ENCODE measurements around the gene MBD2. TPM values are rescaled to one million over a fixed set of nuclear protein-coding genes. Genes with fewer than 3 reads are reported as not detected.
A peak's percentile ranks its signal among the peaks of the same experiment; 100 is the strongest.

Gene MBD2
- total and polyA plus RNA-seq, 8 donors = 62.3 to 89.6 (median 76.3) TPM

- Histone ChIP-seq H3K4me3 (no peak overlapping the region), H3K27ac (no peak overlapping the region), H3K36me3 (peaks cover 0 to 44% of the 10 kb centered on the region in 2 donors), H3K9me3 (no peaks in the 10 kb centered on the region), H3K27me3 (no peaks in the 10 kb centered on the region), H3K4me1 (peaks cover 0 to 15% of the 10 kb centered on the region in 2 donors)
- TF ChIP-seq CTCF (IDR thresholded peaks at IDR 0.05) = no peak
- ATAC-seq = no peak
- DNase-seq = no peak
- intact Hi-C loops (cut with DNase I) = no loop called here
These were observed 73.1 kb downstream of the MBD2 start for GRCh38 chr18:54151376-54151775.

GRCh38 chr18:54150226-54150625 is 74.2 kb downstream of the MBD2 start:
- Histone ChIP-seq H3K36me3 (peaks cover 0 to 32% of the 10 kb centered on the region in 2 donors), H3K27me3 (no peaks in the 10 kb centered on the region), H3K27ac (peak overlapping the region in 1 of 2 donors; percentile 72), H3K4me1 (peaks cover 0 to 15% of the 10 kb centered on the region in 2 donors), H3K9me3 (no peaks in the 10 kb centered on the region), H3K4me3 (no peak overlapping the region)
- DNase-seq = peak in 1 of 4 donors; percentile 54
- no peak for TF ChIP-seq CTCF (IDR thresholded peaks at IDR 0.05)
- intact Hi-C loops (cut with DNase I) = no loop called here
- no peak for ATAC-seq

- Histone ChIP-seq H3K36me3 (peaks cover 0 to 22% of the 10 kb centered on the region in 2 donors), H3K4me3 (no peak overlapping the region), H3K27me3 (no peaks in the 10 kb centered on the region), H3K27ac (peak overlapping the region; percentile 50 to 72), H3K9me3 (no peaks in the 10 kb centered on the region), H3K4me1 (peaks cover 0 to 15% of the 10 kb centered on the region in 2 donors)
- no peak for TF ChIP-seq CTCF (IDR thresholded peaks at IDR 0.05)
- ATAC-seq (peak; percentile 91), DNase-seq (peak in 1 of 4 donors; percentile 44)
- intact Hi-C loops (cut with DNase I) = no loop called here
These were observed 75.3 kb downstream of the MBD2 start for GRCh38 chr18:54149078-54149697.

- no peak for ATAC-seq
- intact Hi-C loops (cut with DNase I) = no loop called here
- Histone ChIP-seq H3K9me3 (peaks cover 0 to 1% of the 10 kb centered on the region in 2 donors), H3K4me1 (peaks cover 0 to 15% of the 10 kb centered on the region in 2 donors), H3K27ac (peak overlapping the region; percentile 50 to 72), H3K27me3 (no peaks in the 10 kb centered on the region), H3K36me3 (peaks cover 0 to 17% of the 10 kb centered on the region in 2 donors), H3K4me3 (no peak overlapping the region)
- DNase-seq = no peak
- no peak for TF ChIP-seq CTCF (IDR thresholded peaks at IDR 0.05)
These were observed 75.8 kb downstream of the MBD2 start for GRCh38 chr18:54148678-54149077.

- no peak for TF ChIP-seq CTCF (IDR thresholded peaks at IDR 0.05)
These were observed 76.3 kb downstream of the MBD2 start for GRCh38 chr18:54148151-54148550.

More at GRCh38 chr18:54148151-54148550, 76.3 kb downstream of the MBD2 start:
- no peak for DNase-seq
- peaks cover 0 to 15% of the 10 kb centered on the region in 2 donors for H3K4me1 ChIP-seq
- no peak overlapping the region for H3K4me3 ChIP-seq
- H3K27me3 ChIP-seq = no peaks in the 10 kb centered on the region
- no peak for ATAC-seq
- intact Hi-C loops (cut with DNase I) = no loop called here
- no peak overlapping the region for H3K27ac ChIP-seq
- peaks cover 0 to 6% of the 10 kb centered on the region in 2 donors for H3K9me3 ChIP-seq
- peaks cover 0 to 12% of the 10 kb centered on the region in 2 donors for H3K36me3 ChIP-seq
